ENCODE results near the gene SCN5A. TPM values are rescaled to one million over a fixed set of nuclear protein-coding genes. Genes with fewer than 3 reads are reported as not detected.

SCN5A gene
- total and polyA plus RNA-seq, 2 of the 8 experiments (the other 6 are each of a cell fraction or from before 2014, with no cell fraction given), result 4.8 to 11.4 TPM

GRCh38 chr3:38627956-38628355 lies 21.5 kb downstream of the SCN5A start:
- Histone ChIP-seq H3K4me3 (ENCODE audit: extremely low read depth in 1 of 4, insufficient read depth in 2 of 4, low read depth in 3 of 4, low read length in 4 of 4) (no peak overlapping the region), H3K14ac (ENCODE audit: insufficient read length) (no peak overlapping the region), H3K4me2 (ENCODE audit: insufficient read depth in 1 of 2, low read depth in 2 of 2, low read length in 2 of 2) (no peak overlapping the region), H3K9me3 (ENCODE audit: insufficient read depth in 2 of 2, low read depth in 1 of 2, low read length in 1 of 2) (no peaks in the 10 kb centered on the region), H2BK12ac (ENCODE audit: low read depth, low read length) (no peak overlapping the region), H3K27me3 (replicated peaks in 1 of 4; ENCODE audit: control insufficient read depth in 3 of 4, extremely low read depth in 1 of 4, insufficient read depth in 3 of 4, low read length in 3 of 4) (no peaks in the 10 kb centered on the region), H3K79me2 (ENCODE audit: control insufficient read depth in 1 of 2, insufficient read depth in 2 of 2, low read length in 2 of 2) (no peaks in the 10 kb centered on the region), H2AK5ac (ENCODE audit: low read depth, low read length) (no peak overlapping the region), H3K27ac (ENCODE audit: low read depth, low read length) (no peak overlapping the region), H2AFZ (ENCODE audit: low read length) (no peak overlapping the region), H3K9ac (replicated peaks in 1 of 4; ENCODE audit: extremely low read depth in 1 of 4, low read depth in 3 of 4, low read length in 3 of 4) (no peak overlapping the region), H3K79me1 (ENCODE audit: low read depth, low read length) (no peaks in the 10 kb centered on the region), H2BK15ac (ENCODE audit: low read length) (no peak overlapping the region), H3K4me1 (replicated peaks in 1 of 4; ENCODE audit: control insufficient read depth in 3 of 4, insufficient read depth in 4 of 4, low read length in 3 of 4) (peaks cover 0 to 16% (median 4%) of the 10 kb centered on the region in 4 experiments; a peak in 6 of 7 replicates), H4K91ac (replicated peaks; ENCODE audit: insufficient read length, low read length) (no peak overlapping the region), H3K36me3 (ENCODE audit: control insufficient read depth in 2 of 4, insufficient read depth in 4 of 4, low read length in 3 of 4) (no peaks in the 10 kb centered on the region), H4K8ac (ENCODE audit: extremely low read depth, insufficient read depth, low read length) (no peak overlapping the region), H3K23me2 (ENCODE audit: low read depth, low read length) (no peaks in the 10 kb centered on the region), H2BK5ac (ENCODE audit: low read depth, low read length) (no peak overlapping the region), H3K23ac (ENCODE audit: insufficient read length) (no peak overlapping the region), H3K4ac (replicated peaks; ENCODE audit: insufficient read length, low read depth, low read length) (no peak overlapping the region), H3K18ac (ENCODE audit: extremely low read depth, low read length) (no peak overlapping the region), H2BK120ac (replicated peaks; ENCODE audit: low read depth, low read length) (no peak overlapping the region), H2BK20ac (ENCODE audit: low read length) (no peak overlapping the region), H4K20me1 (replicated peaks in 1 of 2; ENCODE audit: control insufficient read depth in 1 of 2, insufficient read depth in 2 of 2, low read length in 2 of 2) (peaks cover 0 to 3% of the 10 kb centered on the region in 2 experiments), H3K56ac (replicated peaks; ENCODE audit: insufficient read length, low read depth, low read length) (no peak overlapping the region), H4K5ac (ENCODE audit: insufficient read length, low read depth, low read length) (no peak overlapping the region)
- peak; percentile 66 for FAIRE-seq
- 31% methylated on average over 4 of the region's 4 CpGs; no CpG with 5 or more reads in 1 of the 2 experiments for WGBS, 2 experiments (ENCODE audit: extremely low coverage in 1 of 2, insufficient coverage in 1 of 2, insufficient read length in 1 of 2, insufficient replicate concordance in 2 of 2, low coverage in 1 of 2, low lambda C conversion rate in 2 of 2, missing lambda C conversion rate in 1 of 2)
- POLR2A ChIA-PET (ENCODE audit: partially characterized antibody), result interaction anchor here (1.0 to 1.4 kb wide), 3 partner anchors 9 to 106 kb away, joined by 3 read pairs; no protein-coding TSS in a partner anchor
- CTCF ChIA-PET (ENCODE audit: partially characterized antibody), result interaction anchor here (0.6 to 30.9 kb wide), 25 partner anchors 4 to 372 kb away, joined by 3 to 538 read pairs (median 4); partner anchors contain the start of gene SCN5A
- peak in 1 of 2 experiments; percentile 89 for DNase-seq (ENCODE audit: low read depth in 1 of 2, low spot score in 2 of 2)
- TF ChIP-seq MAX (IDR thresholded peaks at IDR 0.05) (0 out of 2 replicates have a peak, but pooled peaks have one; percentile 36), TBP (IDR thresholded peaks at IDR 0.05; ENCODE audit: low read depth, low read length) (no peak), CBX5 (IDR thresholded peaks at IDR 0.05; ENCODE audit: low read depth, low read length) (no peak), RBBP5 (IDR thresholded peaks at IDR 0.05; ENCODE audit: borderline replicate concordance, low read depth, low read length) (no peak), RAD21 (IDR thresholded peaks at IDR 0.05 in 1 of 2, conservative IDR thresholded peaks at IDR 0.05 in 1 of 2; ENCODE audit: low read depth in 2 of 2, low read length in 2 of 2) (peak; percentile 74 to 83), KDM5A (IDR thresholded peaks at IDR 0.05; ENCODE audit: low read length) (no peak), CTCF (IDR thresholded peaks at IDR 0.05; ENCODE audit: control extremely low read depth in 1 of 3, insufficient read depth in 1 of 3, low read depth in 1 of 3, low read length in 3 of 3) (peak in 2 of 3 experiments; percentile 94 to 98; a peak in 3 of 4 replicates), BACH1 (IDR thresholded peaks at IDR 0.05; ENCODE audit: low read length) (no peak), TEAD4 (IDR thresholded peaks at IDR 0.05; ENCODE audit: low read depth, low read length) (peak; percentile 39; the same call in 1 of the 2 replicates), YY1 (IDR thresholded peaks at IDR 0.05; ENCODE audit: low read depth, low read length) (0 out of 2 replicates have a peak, but pooled peaks have one; percentile 30), KDM4A (IDR thresholded peaks at IDR 0.05; ENCODE audit: low read depth, low read length, severe bottlenecking) (no peak)
